HG02798 (cell line): ENCODE results near the gene MTCH1.
"Not testable (repeated sequence)": the region's sequence is repeated elsewhere in the genome, so short reads cannot be mapped to it uniquely, and the experiment has no call there.

Experiments used
- ATAC-seq: cut with Tn5 transposase; IDR thresholded peaks from one replicate; pipeline ENCODE4 v1.9.1; 2021; ENCODE audit warnings: mild to moderate bottlenecking; ENCODE audit not compliant: unreplicated experiment, poor library complexity

The MTCH1 gene

GRCh38 chr6:36999061-36999750, 13.2 kb upstream of the MTCH1 start:
- ATAC-seq, result no peak

- no peak for ATAC-seq
Measured at GRCh38 chr6:36998723-36999038, 12.7 kb upstream of the MTCH1 start.

GRCh38 chr6:36997811-36998722, 12.1 kb upstream of the MTCH1 start:
- no peak for ATAC-seq

DNA sequence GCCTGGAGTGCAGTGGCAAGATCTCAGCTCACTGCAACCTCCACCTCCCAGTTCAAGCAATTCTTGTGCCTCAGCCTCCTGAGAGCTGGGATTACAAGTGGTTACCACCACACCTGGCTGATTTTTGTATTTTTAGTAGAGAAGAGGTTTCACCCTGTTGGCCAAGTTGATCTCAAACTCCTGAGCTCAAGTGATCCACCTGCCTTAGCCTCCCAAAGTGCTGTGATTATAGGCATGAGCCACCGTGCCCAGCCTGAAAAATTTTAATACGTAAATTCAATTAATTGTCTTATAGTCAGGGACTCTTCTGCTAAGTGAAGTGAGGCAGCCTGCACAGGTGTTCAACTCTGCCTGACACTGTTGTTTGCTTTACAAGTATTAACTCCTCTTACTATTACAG, 4.4 kb upstream of the MTCH1 start:
- not testable (repeated sequence) for ATAC-seq

- ATAC-seq, result no peak
Measured at GRCh38 chr6:36989264-36989663, 3.3 kb upstream of the MTCH1 start.

GRCh38 chr6:36986704-36987047, 680 bp upstream of the MTCH1 start:
- no peak for ATAC-seq

- no peak for ATAC-seq
Measured at GRCh38 chr6:36985417-36985807, 584 bp downstream of the MTCH1 start.

DNA sequence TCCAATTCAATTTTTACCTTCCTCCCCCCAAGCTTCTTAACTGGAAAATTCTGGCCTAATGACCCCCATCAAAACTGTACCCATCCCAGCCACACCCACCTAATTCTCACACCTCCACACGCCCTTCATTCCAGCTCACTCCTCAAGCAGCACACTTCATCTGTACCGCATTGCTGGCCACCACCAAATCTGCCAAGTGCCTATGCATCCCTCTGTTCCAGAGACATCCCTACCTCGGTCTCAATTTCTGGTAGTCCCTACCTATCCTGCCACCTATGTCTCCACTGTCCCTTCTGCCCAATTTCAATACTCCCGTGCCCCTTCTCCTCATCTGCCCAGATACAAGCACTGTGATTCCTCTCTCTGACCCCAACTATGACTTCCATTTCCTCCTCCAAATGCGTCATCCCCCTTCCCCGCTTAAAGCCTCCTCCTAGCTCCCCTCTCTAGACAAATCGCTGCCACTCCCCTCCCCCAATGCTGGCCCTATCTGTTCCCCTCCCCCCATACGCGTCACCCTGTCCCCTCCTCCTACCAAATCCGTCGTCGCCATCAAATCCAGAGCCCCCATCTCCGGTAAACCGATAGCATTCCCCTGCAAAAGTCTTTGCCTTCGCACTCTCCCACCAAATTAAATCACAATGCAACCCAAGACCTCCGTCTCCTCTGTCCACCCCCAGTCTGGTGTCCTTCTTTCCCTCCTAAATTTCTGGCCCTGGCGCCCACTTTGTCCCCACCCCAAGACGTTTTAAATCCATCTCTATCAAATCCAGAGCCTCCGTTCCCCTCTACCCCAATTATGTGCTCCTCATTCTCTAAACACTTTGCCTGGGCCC, 1.2 kb downstream of the MTCH1 start:
- no peak for ATAC-seq

- ATAC-seq, result no peak
Measured at GRCh38 chr6:36983538-36983937, 2.5 kb downstream of the MTCH1 start.

DNA sequence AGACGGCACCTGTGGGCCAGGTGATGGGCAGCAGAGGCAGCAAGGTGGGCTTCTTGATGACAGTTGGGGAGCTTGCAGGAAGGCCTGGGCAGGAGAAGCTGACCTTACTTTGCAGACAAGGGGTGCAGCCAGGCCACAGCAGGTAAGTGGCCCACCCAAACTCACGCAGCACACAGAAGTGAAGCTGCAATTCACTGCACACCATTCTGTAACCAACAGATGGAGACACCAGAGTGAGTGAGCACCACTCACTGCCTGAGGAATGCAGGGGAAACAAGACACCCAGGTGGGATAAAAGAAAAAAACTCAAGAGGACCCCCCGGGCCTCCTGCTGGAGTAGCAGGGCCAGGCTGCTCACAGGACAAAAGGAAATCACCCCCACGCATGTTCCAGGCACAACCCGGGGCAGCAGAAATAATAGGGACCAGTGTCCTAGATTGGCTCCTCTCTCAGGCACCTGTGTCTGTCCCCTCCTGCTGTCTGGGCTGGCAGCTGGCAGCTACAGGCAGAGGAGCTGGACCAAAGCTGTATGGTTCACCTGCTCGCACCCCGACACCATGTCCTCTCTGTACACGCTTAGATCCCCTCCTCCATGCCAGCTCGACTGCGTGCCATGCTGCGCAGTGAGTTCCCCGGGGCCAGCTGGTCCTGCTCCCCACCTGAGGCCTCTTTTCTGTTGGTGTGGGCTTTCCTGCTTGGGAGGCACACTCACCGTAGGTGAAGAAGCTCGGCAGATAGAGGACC, 4.9 kb downstream of the MTCH1 start:
- no peak for ATAC-seq

DNA sequence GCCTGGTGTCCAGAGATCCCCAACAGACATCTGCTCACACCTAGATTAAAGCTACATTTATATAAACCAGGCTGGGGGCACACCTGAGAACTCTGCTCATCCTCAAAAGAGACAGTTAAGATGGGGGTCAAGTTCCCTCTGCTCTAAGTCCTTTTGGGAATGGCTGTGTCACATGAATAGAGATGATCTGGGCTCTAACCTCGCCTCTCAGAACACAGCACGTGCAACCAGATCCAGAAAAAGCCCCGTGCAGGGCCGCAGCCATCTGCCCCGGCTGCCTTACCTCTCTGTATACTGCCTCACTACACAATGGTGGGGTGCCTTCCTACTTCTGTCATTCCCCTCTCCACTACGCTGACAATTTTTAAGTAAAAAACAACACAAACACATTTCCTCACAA, 5.9 kb downstream of the MTCH1 start:
- no peak for ATAC-seq

DNA sequence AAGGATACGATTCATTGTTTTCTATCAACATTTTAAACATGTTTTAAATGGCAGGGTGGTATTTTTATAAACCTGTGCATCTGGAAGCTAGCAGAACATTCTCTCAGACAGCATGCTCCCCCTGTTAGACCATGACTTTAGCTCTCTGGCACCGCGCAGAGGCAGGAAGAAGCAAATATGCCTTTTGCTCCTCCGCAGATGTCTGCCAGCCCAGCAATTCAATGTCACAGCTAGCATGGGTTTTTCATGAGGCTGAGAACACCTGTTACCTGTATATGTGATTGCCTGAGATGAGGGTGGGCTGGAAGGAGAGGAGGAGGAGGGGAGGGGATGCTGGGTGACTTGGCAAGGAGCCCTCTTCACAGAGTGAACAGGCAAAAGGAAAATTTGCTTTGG, 6.7 kb downstream of the MTCH1 start:
- ATAC-seq, result no peak

GRCh38 chr6:36978421-36979346, 7.3 kb downstream of the MTCH1 start:
- no peak for ATAC-seq

DNA sequence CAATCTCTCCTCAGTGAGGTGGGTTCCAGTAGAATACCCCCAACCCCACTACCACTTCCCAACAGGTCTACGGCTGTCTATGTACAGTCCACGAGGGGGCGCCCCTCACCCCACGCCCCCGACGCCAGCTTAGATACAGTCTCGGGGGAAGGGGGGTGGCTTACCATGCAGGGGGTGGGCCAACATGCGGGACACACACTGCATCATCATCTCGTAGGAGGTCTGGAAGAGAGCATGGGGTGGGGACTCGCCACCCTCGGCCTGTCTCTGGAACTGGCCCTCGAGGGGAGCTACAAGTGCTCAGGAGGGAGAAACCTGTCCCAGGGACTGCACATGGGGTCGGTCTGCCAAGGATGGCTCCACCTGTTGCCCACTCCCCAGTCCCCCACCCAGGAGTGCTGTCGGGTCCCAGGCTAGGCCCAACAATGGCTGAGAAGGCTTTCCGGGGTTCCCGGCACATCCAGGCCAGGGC, 8.5 kb downstream of the MTCH1 start:
- no peak for ATAC-seq

GRCh38 chr6:36976931-36977330, 9.1 kb downstream of the MTCH1 start:
- ATAC-seq, result no peak

DNA sequence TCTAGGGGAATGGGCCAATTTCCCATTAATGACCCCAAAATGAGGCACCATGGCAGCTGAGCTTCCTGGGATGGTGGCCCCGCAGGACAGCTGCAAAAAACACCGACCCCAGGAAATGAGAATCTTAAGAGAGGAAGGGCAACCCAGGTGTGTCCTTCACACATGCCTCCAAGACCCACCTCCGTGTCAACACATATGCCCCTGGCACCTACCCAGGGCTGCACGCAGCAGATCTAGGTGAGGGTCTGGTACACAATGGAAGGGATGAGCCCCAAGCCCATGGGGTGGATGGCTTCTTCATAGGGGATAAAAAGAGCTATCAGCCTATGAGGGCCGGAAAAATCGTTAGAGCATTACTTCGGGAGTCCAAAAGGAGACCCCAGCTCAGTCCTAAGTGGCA, 9.5 kb downstream of the MTCH1 start:
- no peak for ATAC-seq

DNA sequence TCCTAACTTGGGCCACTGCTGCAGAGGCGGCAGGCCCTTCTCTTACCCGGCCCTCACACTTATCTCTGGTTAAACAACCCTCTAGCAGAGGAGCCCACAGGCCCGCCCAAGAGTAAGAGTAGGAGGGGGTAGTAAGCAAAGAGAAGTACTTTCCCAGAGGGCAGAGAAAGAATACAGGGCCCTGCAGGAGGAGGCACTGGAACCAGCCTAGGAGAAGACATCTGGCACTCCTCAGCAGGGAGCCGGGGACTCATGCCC, 10.1 kb downstream of the MTCH1 start:
- no peak for ATAC-seq

DNA sequence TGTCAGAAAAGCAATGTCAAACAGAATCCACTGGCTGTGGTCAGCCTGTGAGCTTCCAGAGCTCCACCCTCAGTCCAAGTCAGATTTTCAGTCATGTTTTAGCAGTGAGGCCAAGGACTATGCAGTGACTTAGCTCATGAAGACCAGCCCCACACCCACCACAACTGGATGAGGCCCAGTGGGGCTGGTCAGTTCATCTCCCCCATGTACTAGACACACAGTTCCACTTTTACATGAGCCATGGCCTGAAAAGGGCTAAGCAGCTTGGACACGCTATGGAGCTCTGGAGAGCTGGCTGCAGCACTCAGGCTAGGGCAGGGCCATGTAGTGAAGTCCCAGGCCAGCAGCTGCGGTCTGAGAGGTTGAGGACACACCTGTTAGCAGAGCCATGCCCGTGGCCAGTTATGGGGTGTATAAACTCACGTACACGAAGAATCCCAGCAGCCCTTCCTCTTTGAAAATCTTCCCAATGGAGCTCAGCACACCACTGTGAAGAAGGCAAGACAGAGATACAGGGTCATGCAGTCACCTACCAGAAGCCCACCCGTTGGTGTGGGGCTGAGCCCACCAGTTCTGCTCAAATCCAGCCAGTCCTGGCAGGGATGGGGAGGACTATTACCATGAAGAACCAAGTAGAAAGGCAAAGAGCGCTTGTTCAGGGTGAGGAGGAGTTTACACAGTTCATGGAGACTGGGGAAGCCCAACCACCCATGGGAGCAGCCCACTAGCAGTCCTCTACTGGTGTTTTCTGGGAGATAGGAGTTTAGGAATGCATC, 10.6 kb downstream of the MTCH1 start:
- no peak for ATAC-seq

GRCh38 chr6:36973647-36974046, 12.3 kb downstream of the MTCH1 start:
- ATAC-seq, result no peak
